GM19438 (cell line): ENCODE data around the gene CENPL.
A peak's percentile ranks its signal among the peaks of the same experiment; 100 is the strongest.
"Not testable (repeated sequence)": the region's sequence is repeated elsewhere in the genome, so short reads cannot be mapped to it uniquely, and the experiment has no call there.

ENCODE experiments used
- ATAC-seq: cut with Tn5 transposase; IDR thresholded peaks from one replicate; pipeline ENCODE4 v1.9.1; 2021; ENCODE audit warnings: low read depth; ENCODE audit not compliant: unreplicated experiment

Gene CENPL

GRCh38 chr1:173857363-173857917 lies 32.8 kb upstream of the CENPL start:
- ATAC-seq = no peak

GRCh38 chr1:173856903-173857302 lies 32.2 kb upstream of the CENPL start:
- no peak for ATAC-seq

GRCh38 chr1:173856014-173856413 lies 31.3 kb upstream of the CENPL start:
- no peak for ATAC-seq

GRCh38 chr1:173853074-173853473 lies 28.4 kb upstream of the CENPL start:
- no peak for ATAC-seq

- no peak for ATAC-seq
Observed at GRCh38 chr1:173852105-173852504, 27.4 kb upstream of the CENPL start.

GRCh38 chr1:173832748-173833147 lies 8.1 kb upstream of the CENPL start:
- no peak for ATAC-seq

- ATAC-seq = no peak
Observed at GRCh38 chr1:173827611-173828010, 2.9 kb upstream of the CENPL start.

GRCh38 chr1:173823781-173824314 lies 835 bp downstream of the CENPL start:
- peak; percentile 38 for ATAC-seq

- ATAC-seq = no peak
Observed at GRCh38 chr1:173821680-173822079, 3.0 kb downstream of the CENPL start.

GRCh38 chr1:173818459-173818858 lies 6.2 kb downstream of the CENPL start:
- no peak for ATAC-seq

- ATAC-seq = not testable (repeated sequence)
Observed at GRCh38 chr1:173813654-173814053, 11.0 kb downstream of the CENPL start.

GRCh38 chr1:173802961-173803360 lies 21.7 kb downstream of the CENPL start:
- ATAC-seq = no peak

- ATAC-seq = not testable (repeated sequence)
Observed at GRCh38 chr1:173799995-173800394, 24.7 kb downstream of the CENPL start.

- ATAC-seq = no peak
Observed at GRCh38 chr1:173798078-173798477, 26.6 kb downstream of the CENPL start.

GRCh38 chr1:173789841-173790240 lies 34.8 kb downstream of the CENPL start:
- no peak for ATAC-seq

GRCh38 chr1:173784997-173785396 lies 39.7 kb downstream of the CENPL start:
- ATAC-seq = no peak

- ATAC-seq = no peak
Observed at GRCh38 chr1:173779936-173780335, 44.7 kb downstream of the CENPL start.

GRCh38 chr1:173775578-173776226 lies 49.0 kb downstream of the CENPL start:
- no peak for ATAC-seq

GRCh38 chr1:173771560-173771959 lies 53.1 kb downstream of the CENPL start:
- no peak for ATAC-seq

GRCh38 chr1:173770330-173770729 lies 54.4 kb downstream of the CENPL start:
- ATAC-seq = not testable (repeated sequence)

GRCh38 chr1:173768827-173769226 lies 55.9 kb downstream of the CENPL start:
- ATAC-seq = no peak

GRCh38 chr1:173768206-173768605 lies 56.5 kb downstream of the CENPL start:
- ATAC-seq = no peak
